IMR-90 (cell line): Measurements from ENCODE around the gene GPC5.

Source experiments
- FOS ChIP-seq: fragments of 150-350 bp; IDR thresholded peaks from 2 replicates; pipeline ENCODE4 v1.6.1; 2016; ENCODE audit warnings: low read depth, low read length
- POLR2A ChIP-seq: IDR thresholded peaks from 2 replicates; pipeline ENCODE4 v1.6.1; 2012; ENCODE audit warnings: mild to moderate bottlenecking, low read depth, low read length
- RFX5 ChIP-seq: IDR thresholded peaks from 2 replicates; pipeline ENCODE4 v1.8.0; 2012; ENCODE audit warnings: low read depth, mild to moderate bottlenecking, low read length, moderate library complexity
- TF ChIP-seq, protein P1 (sequence below): conservative IDR thresholded peaks from 2 replicates; pipeline ENCODE4 v1.5.1; 2012; ENCODE audit warnings: mild to moderate bottlenecking, low read depth, low read length, improper control_type of control experiment
- TF ChIP-seq, protein P2 (sequence below): fragments of 150-350 bp; IDR thresholded peaks from 2 replicates; pipeline ENCODE4 v1.6.1; 2017; ENCODE audit warnings: mild to moderate bottlenecking, antibody characterized with exemption, low read length, low read depth

DNA sequence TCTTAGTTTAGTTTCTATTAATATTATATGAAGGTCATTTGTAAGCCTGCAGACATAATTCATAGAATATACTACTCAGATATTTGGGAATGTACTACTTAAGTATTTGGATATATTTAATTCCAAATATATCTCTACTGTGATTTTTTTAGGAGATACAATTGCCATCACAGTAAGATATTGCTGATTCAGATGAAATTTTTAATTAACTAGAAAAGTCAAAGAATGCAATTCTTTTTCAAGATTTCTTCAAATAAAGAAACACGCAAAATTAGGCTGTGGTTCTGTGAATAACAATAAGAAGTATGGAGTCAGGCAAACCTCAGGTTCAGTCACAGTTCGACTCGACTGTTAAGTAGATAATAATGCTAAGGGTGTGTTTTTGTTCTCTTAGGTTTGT is 1277.8 kb downstream of the GPC5 start:
- TF ChIP-seq RFX5 (no peak), POLR2A (no peak), FOS (no peak)
- TF ChIP-seq, protein P1, sequence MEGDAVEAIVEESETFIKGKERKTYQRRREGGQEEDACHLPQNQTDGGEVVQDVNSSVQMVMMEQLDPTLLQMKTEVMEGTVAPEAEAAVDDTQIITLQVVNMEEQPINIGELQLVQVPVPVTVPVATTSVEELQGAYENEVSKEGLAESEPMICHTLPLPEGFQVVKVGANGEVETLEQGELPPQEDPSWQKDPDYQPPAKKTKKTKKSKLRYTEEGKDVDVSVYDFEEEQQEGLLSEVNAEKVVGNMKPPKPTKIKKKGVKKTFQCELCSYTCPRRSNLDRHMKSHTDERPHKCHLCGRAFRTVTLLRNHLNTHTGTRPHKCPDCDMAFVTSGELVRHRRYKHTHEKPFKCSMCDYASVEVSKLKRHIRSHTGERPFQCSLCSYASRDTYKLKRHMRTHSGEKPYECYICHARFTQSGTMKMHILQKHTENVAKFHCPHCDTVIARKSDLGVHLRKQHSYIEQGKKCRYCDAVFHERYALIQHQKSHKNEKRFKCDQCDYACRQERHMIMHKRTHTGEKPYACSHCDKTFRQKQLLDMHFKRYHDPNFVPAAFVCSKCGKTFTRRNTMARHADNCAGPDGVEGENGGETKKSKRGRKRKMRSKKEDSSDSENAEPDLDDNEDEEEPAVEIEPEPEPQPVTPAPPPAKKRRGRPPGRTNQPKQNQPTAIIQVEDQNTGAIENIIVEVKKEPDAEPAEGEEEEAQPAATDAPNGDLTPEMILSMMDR = no peak
- TF ChIP-seq, protein P2, sequence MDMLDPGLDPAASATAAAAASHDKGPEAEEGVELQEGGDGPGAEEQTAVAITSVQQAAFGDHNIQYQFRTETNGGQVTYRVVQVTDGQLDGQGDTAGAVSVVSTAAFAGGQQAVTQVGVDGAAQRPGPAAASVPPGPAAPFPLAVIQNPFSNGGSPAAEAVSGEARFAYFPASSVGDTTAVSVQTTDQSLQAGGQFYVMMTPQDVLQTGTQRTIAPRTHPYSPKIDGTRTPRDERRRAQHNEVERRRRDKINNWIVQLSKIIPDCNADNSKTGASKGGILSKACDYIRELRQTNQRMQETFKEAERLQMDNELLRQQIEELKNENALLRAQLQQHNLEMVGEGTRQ = no peak
